ENCODE results near the gene CLMN. TPM values are rescaled to one million over a fixed set of nuclear protein-coding genes. Genes with fewer than 3 reads are reported as not detected.

The CLMN gene
- total and polyA plus RNA-seq, 2 experiments from 2014 or later = 3.2 to 5.7 TPM

- TF ChIP-seq ZNF462 (CRISPR knock-in tag; IDR thresholded peaks at IDR 0.05) (no peak), JUNB (IDR thresholded peaks at IDR 0.05; ENCODE audit: unreplicated experiment) (no peak), EZH2 (IDR thresholded peaks at IDR 0.05; ENCODE audit: low read depth, unreplicated experiment) (no peak)
These were observed 16.2 kb downstream of the CLMN start (continued) for GRCh38 chr14:95303552-95303951.

DNA sequence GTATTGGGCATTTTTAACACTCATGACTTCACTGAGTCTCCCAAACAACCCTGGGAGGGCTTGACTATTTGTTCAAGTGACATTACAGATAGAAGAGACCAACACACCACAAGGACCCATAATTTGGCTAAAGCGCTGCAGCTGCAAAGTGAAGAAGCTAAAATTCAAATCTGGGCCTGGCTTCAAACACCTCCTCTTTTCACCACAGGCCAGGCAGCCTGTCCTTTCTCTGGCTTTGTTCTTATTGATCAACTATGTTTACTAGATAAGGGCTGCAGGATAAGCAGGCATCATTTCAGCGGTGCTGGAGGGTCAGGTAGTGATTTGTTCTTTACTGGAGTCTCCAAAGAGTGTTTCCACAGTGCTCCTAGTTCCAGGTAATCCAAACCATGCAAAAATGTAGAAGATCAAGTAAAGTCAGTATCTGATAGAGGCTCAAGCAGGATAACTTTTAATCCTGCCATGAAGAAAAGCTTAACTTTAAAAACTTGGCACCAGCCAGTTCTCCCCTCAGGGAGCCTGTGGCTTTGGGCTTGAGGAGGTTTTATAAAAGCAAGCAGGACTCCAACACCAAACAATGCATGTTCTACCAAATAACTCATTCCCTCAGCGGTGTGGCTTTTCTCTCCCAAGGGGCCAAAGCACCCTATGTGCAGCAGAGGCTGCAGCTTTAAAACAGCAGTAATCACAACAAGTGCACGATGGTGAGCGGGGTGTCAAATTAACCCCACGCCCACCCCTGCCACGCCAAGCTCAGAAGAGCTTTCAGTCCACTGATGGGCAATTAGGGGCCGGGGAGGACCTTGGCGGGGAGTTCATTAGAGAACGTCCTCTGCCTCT, 16.8 kb downstream of the CLMN start:
- H3K27ac ChIP-seq (ENCODE audit: low read depth) = no peak overlapping the region
- no peaks in the 10 kb centered on the region for H4K20me1 ChIP-seq (replicated peaks; ENCODE audit: insufficient read depth)
- H2AFZ ChIP-seq = no peak overlapping the region
- H3K9me2 ChIP-seq (ENCODE audit: insufficient read depth) = no peaks in the 10 kb centered on the region
- H3K27me3 Mint-ChIP-seq (ENCODE audit: insufficient read depth, low read depth, poor library complexity) = peaks cover 9% of the 10 kb centered on the region
- H3K4me3 Mint-ChIP-seq = no peak overlapping the region
- no peaks in the 10 kb centered on the region for H3F3A ChIP-seq (replicated peaks; ENCODE audit: low read depth)
- ATAC-seq (no peak), DNase-seq (ENCODE audit: low spot score) (no peak)
- H3K27me3 ChIP-seq (ENCODE audit: insufficient read depth) = no peaks in the 10 kb centered on the region
- no peaks in the 10 kb centered on the region for H3K36me3 ChIP-seq (ENCODE audit: insufficient read depth)
- no peak for TF ChIP-seq NANOG (IDR thresholded peaks at IDR 0.05; ENCODE audit: borderline replicate concordance)
- TF ChIP-seq, protein P1, sequence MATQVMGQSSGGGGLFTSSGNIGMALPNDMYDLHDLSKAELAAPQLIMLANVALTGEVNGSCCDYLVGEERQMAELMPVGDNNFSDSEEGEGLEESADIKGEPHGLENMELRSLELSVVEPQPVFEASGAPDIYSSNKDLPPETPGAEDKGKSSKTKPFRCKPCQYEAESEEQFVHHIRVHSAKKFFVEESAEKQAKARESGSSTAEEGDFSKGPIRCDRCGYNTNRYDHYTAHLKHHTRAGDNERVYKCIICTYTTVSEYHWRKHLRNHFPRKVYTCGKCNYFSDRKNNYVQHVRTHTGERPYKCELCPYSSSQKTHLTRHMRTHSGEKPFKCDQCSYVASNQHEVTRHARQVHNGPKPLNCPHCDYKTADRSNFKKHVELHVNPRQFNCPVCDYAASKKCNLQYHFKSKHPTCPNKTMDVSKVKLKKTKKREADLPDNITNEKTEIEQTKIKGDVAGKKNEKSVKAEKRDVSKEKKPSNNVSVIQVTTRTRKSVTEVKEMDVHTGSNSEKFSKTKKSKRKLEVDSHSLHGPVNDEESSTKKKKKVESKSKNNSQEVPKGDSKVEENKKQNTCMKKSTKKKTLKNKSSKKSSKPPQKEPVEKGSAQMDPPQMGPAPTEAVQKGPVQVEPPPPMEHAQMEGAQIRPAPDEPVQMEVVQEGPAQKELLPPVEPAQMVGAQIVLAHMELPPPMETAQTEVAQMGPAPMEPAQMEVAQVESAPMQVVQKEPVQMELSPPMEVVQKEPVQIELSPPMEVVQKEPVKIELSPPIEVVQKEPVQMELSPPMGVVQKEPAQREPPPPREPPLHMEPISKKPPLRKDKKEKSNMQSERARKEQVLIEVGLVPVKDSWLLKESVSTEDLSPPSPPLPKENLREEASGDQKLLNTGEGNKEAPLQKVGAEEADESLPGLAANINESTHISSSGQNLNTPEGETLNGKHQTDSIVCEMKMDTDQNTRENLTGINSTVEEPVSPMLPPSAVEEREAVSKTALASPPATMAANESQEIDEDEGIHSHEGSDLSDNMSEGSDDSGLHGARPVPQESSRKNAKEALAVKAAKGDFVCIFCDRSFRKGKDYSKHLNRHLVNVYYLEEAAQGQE (IDR thresholded peaks at IDR 0.05; ENCODE audit: unreplicated experiment) = no peak
- TF ChIP-seq EZH2phosphoT487 (IDR thresholded peaks at IDR 0.05; ENCODE audit: unreplicated experiment) = no peak
- no peak for TF ChIP-seq CREB1 (CRISPR knock-in tag; IDR thresholded peaks at IDR 0.05; ENCODE audit: low read depth)
- TF ChIP-seq STAT1 (IDR thresholded peaks at IDR 0.05; ENCODE audit: unreplicated experiment) = no peak
- TF ChIP-seq CTCF (conservative IDR thresholded peaks at IDR 0.05; ENCODE audit: low read depth in 2 of 2) = no peak
- no peaks in the 10 kb centered on the region for H3K36me3 Mint-ChIP-seq (ENCODE audit: low read depth)
- H3K27ac Mint-ChIP-seq = no peak overlapping the region
- no peak overlapping the region for H3K4me2 ChIP-seq
- no peaks in the 10 kb centered on the region for H3K4me1 ChIP-seq (ENCODE audit: insufficient read depth)
- H3K4me1 Mint-ChIP-seq = peaks cover 11% of the 10 kb centered on the region; the same call in 2 of the 3 replicates
- no peaks in the 10 kb centered on the region for H3K79me2 ChIP-seq (replicated peaks; ENCODE audit: insufficient read depth)
- H3K4me3 ChIP-seq = no peak overlapping the region
- H3K9me3 Mint-ChIP-seq = no peaks in the 10 kb centered on the region
